ENCODE results near the gene SFTPA1. TPM values are rescaled to one million over a fixed set of nuclear protein-coding genes. Genes with fewer than 3 reads are reported as not detected.

SFTPA1 gene
- polyA plus RNA-seq (2011; rRNA removed), result not detected in 2 replicates
- not detected in 2 replicates for polyA plus RNA-seq (2012; cell fraction: cytosol; rRNA removed)
- polyA plus RNA-seq (2012; cell fraction: nucleus; rRNA removed), result not detected in 2 replicates
- polyA plus RNA-seq (2017; fragmentation: RNase III; extraction: RNeasy Plus Mini Kit Qiagen cat#74134 plus additional on column Dnase treatment), result not detected in 3 replicates
- polyA minus RNA-seq (2011; rRNA and poly(A)+ RNA removed), result not detected in 2 replicates

DNA sequence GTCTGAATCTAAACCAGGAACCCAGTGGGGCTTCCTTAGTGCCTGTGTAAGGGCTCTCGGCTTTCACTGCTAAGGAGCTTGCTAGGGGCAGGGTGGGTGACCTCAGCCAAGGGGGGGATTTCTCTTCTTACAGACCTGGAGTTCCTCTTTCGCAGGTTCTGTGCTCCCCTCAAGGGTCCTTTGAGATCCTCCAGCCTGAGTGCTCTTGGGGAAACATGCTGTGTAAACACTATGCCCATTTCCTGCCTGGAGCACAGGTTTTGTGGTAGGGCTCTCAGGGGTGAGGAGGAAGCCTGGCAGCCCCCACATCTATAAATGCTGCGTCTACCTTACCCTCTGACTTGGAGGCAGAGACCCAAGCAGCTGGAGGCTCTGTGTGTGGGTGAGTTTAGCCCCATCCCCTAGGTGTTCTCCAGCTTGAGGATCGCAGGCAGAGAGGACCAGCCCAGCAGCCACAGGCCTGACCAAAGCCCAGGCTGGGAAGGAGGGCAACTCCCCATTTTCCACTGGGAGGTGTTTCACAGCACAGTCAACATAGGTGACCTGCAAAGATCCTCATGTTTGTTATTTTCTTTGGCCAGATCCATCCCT is at the start of gene SFTPA1:
Gene SFTPA1 (plus strand): TSS at position 339 of the 591 bp plus-strand sequence. CDS start 887 bp downstream, outside the sequence.
- no peak for FAIRE-seq
- no peak for ATAC-seq
- H3K9me3 ChIP-seq, result no peaks in the 10 kb centered on the region
- ChIA-PET CTCF (no interaction called here), POLR2A (no interaction called here)
- DNase-seq (ENCODE audit: low read depth in 1 of 2, low spot score in 1 of 2), result no peak
- no peak for TF ChIP-seq CBX2 (IDR thresholded peaks at IDR 0.05; ENCODE audit: borderline replicate concordance, low read depth)
- TF ChIP-seq CHD4 (IDR thresholded peaks at IDR 0.05; ENCODE audit: borderline replicate concordance), result no peak
- TF ChIP-seq, protein P1, sequence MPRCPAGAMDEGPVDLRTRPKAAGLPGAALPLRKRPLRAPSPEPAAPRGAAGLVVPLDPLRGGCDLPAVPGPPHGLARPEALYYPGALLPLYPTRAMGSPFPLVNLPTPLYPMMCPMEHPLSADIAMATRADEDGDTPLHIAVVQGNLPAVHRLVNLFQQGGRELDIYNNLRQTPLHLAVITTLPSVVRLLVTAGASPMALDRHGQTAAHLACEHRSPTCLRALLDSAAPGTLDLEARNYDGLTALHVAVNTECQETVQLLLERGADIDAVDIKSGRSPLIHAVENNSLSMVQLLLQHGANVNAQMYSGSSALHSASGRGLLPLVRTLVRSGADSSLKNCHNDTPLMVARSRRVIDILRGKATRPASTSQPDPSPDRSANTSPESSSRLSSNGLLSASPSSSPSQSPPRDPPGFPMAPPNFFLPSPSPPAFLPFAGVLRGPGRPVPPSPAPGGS (IDR thresholded peaks at IDR 0.05), result no peak
- TF ChIP-seq RAD21 (conservative IDR thresholded peaks at IDR 0.05 in 1 of 2, IDR thresholded peaks at IDR 0.05 in 1 of 2), result no peak
- no peak for TF ChIP-seq ZC3H11A (IDR thresholded peaks at IDR 0.05)
- TF ChIP-seq POLR2AphosphoS2 (conservative IDR thresholded peaks at IDR 0.05; ENCODE audit: low read length), result no peak
- TF ChIP-seq TFCP2L1 (CRISPR knock-in tag; IDR thresholded peaks at IDR 0.05), result no peak
- TF ChIP-seq HOXA7 (CRISPR knock-in tag; IDR thresholded peaks at IDR 0.05), result no peak
- no peak for TF ChIP-seq POLR2A (IDR thresholded peaks at IDR 0.05; ENCODE audit: low read length)
- TF ChIP-seq ZNF302 (CRISPR knock-in tag; IDR thresholded peaks at IDR 0.05), result no peak
- no peak for TF ChIP-seq CBX8 (IDR thresholded peaks at IDR 0.05)
- no peak for TF ChIP-seq ZFP36 (IDR thresholded peaks at IDR 0.05; ENCODE audit: borderline replicate concordance, partially characterized antibody)
- no peak within 1 kb of the TSS for H3K4me3 ChIP-seq
- no peak within 1 kb of the TSS for H3K4me2 ChIP-seq
- 41% methylated on average over 4 of the region's 4 CpGs for WGBS (ENCODE audit: missing lambda C conversion rate)
- H3K4me1 ChIP-seq, result no peaks in the 10 kb centered on the region
- H3K27ac ChIP-seq, result no peak within 1 kb of the TSS

DNA sequence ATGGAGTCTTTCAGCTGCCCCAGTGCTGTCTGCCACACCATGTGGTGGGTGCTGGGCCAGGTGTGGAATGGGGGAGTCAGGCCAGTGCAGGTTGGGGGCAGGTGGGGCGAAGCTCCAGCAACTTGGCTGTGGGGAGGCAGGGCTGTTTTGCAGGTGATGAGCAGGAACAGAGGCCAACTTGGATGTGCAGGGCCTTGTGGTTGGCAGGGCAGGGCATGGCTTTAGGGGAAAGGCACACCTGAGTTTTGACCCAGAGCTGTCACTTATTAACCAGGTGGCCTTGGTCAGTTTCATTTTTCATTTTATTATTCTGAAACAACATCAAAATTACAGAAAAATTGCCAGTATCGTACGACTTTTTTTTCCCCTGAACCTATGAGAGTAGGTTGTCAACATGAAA is 49.5 kb upstream of the SFTPA1 start:
- Histone ChIP-seq H3K27ac (no peak overlapping the region), H3K4me3 (no peak overlapping the region), H3K4me2 (no peak overlapping the region), H3K4me1 (no peaks in the 10 kb centered on the region), H3K9me3 (no peaks in the 10 kb centered on the region)
- ATAC-seq (no peak), DNase-seq (ENCODE audit: low read depth in 1 of 2, low spot score in 1 of 2) (no peak), FAIRE-seq (no peak)
- 35% methylated on average over 3 of the region's 3 CpGs for WGBS (ENCODE audit: missing lambda C conversion rate)
- POLR2A ChIA-PET, result no interaction called here
- CTCF ChIA-PET, result interaction anchor here (0.8 to 1.3 kb wide), 3 partner anchors 9 to 187 kb away, joined by 3 read pairs; no protein-coding TSS in a partner anchor
- TF ChIP-seq ZC3H11A (IDR thresholded peaks at IDR 0.05), result no peak

DNA sequence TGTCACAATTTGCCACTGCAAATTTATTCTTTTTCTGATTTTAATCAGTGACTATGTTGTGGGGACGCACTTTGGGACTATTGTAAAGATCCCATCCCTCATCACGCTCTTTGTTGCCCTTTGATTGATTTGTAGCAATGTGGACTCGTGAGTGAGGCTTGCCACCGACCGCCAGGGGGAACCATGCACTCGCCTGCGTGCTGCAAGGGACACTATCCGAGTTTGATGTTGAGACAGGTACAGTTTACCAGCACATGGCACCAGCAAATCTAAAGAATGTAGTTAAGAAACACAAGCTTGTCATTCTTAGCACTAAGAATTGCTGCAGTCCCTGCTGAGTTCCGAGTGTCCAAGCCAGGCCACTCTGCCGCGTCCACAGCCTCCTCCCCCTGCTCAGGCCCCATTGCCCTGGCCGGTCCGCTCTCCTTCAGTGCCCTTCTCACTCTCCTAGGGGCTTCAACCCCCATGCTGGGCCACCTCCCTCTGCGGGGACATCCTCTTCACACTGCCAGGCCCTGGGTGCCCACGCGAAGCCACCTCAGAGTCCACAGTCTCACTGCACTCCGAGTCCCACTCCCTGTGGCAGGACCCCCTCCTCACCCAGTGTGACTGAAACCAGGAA is 48.5 kb upstream of the SFTPA1 start:
- Histone ChIP-seq H3K27ac (no peak overlapping the region), H3K4me2 (peak overlapping the region; percentile 61), H3K9me3 (peaks cover 5% of the 10 kb centered on the region; the same call in 1 of the 3 replicates), H3K4me1 (no peaks in the 10 kb centered on the region), H3K4me3 (no peak overlapping the region)
- DNase-seq (ENCODE audit: low read depth in 1 of 2, low spot score in 1 of 2) (peak; percentile 63 to 68), ATAC-seq (peak; percentile 93 to 95), FAIRE-seq (no peak)
- POLR2A ChIA-PET, result no interaction called here
- CTCF ChIA-PET, result interaction anchor here (0.6 to 1.7 kb wide), 15 partner anchors 9 to 885 kb away, joined by 3 to 7 read pairs (median 4); no protein-coding TSS in a partner anchor
- WGBS (ENCODE audit: missing lambda C conversion rate), result 15% methylated on average over 15 of the region's 17 CpGs
- TF ChIP-seq RAD21 (conservative IDR thresholded peaks at IDR 0.05 in 1 of 2, IDR thresholded peaks at IDR 0.05 in 1 of 2), result peak; percentile 79 to 81
- TF ChIP-seq, protein P2, sequence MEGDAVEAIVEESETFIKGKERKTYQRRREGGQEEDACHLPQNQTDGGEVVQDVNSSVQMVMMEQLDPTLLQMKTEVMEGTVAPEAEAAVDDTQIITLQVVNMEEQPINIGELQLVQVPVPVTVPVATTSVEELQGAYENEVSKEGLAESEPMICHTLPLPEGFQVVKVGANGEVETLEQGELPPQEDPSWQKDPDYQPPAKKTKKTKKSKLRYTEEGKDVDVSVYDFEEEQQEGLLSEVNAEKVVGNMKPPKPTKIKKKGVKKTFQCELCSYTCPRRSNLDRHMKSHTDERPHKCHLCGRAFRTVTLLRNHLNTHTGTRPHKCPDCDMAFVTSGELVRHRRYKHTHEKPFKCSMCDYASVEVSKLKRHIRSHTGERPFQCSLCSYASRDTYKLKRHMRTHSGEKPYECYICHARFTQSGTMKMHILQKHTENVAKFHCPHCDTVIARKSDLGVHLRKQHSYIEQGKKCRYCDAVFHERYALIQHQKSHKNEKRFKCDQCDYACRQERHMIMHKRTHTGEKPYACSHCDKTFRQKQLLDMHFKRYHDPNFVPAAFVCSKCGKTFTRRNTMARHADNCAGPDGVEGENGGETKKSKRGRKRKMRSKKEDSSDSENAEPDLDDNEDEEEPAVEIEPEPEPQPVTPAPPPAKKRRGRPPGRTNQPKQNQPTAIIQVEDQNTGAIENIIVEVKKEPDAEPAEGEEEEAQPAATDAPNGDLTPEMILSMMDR (IDR thresholded peaks at IDR 0.05), result peak; percentile 84
- peak; percentile 85 for TF ChIP-seq SMC3 (IDR thresholded peaks at IDR 0.05)
- TF ChIP-seq TFCP2L1 (CRISPR knock-in tag; IDR thresholded peaks at IDR 0.05), result no peak

DNA sequence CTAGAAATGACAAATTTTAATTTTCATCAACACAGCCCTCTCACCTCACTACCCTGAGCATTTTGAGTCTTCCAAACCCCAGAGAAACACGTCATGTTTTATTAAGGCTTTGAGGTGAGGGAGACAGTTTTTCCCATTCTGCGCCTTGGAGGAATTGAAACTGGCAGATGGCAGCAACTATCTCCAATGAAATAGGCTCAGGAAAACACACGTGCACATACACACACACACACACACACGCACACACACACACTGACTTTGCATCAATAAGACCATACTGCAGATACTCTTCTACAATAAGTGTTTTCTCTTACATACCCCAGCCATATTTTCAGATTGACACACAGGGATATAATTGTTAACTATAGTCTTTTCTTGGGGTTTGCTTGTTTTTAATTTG is 47.3 kb upstream of the SFTPA1 start:
- ChIA-PET CTCF (interaction anchor here (0.9 to 1.7 kb wide), 5 partner anchors 24 to 698 kb away, joined by 3 to 6 read pairs (median 3); no protein-coding TSS in a partner anchor), POLR2A (no interaction called here)
- FAIRE-seq, result no peak
- ATAC-seq, result no peak
- Histone ChIP-seq H3K27ac (no peak overlapping the region), H3K9me3 (peaks cover 5% of the 10 kb centered on the region; the same call in 1 of the 3 replicates), H3K4me3 (no peak overlapping the region), H3K4me2 (no peak overlapping the region), H3K4me1 (no peaks in the 10 kb centered on the region)
- 40% methylated on average over 4 of the region's 4 CpGs for WGBS (ENCODE audit: missing lambda C conversion rate)
- no peak for DNase-seq (ENCODE audit: low read depth in 1 of 2, low spot score in 1 of 2)
- TF ChIP-seq ZSCAN20 (CRISPR knock-in tag; IDR thresholded peaks at IDR 0.05) (no peak), ZNF302 (CRISPR knock-in tag; IDR thresholded peaks at IDR 0.05) (no peak), EHMT2 (IDR thresholded peaks at IDR 0.05; ENCODE audit: low read depth) (no peak), CHD2 (IDR thresholded peaks at IDR 0.05; ENCODE audit: low read length, partially characterized antibody) (no peak), HOXB13 (CRISPR knock-in tag; IDR thresholded peaks at IDR 0.05; ENCODE audit: low read depth) (no peak), EHF (CRISPR knock-in tag; IDR thresholded peaks at IDR 0.05) (no peak), RNF2 (IDR thresholded peaks at IDR 0.05; ENCODE audit: borderline replicate concordance, low read depth) (no peak), HOXB5 (CRISPR knock-in tag; IDR thresholded peaks at IDR 0.05) (no peak), MAFK (IDR thresholded peaks at IDR 0.05; ENCODE audit: partially characterized antibody) (no peak), RCOR1 (IDR thresholded peaks at IDR 0.05; ENCODE audit: low read depth, low read length) (no peak), HOXA7 (CRISPR knock-in tag; IDR thresholded peaks at IDR 0.05) (no peak), GATA3 (IDR thresholded peaks at IDR 0.05; ENCODE audit: borderline replicate concordance) (no peak)
- TF ChIP-seq, protein P3, sequence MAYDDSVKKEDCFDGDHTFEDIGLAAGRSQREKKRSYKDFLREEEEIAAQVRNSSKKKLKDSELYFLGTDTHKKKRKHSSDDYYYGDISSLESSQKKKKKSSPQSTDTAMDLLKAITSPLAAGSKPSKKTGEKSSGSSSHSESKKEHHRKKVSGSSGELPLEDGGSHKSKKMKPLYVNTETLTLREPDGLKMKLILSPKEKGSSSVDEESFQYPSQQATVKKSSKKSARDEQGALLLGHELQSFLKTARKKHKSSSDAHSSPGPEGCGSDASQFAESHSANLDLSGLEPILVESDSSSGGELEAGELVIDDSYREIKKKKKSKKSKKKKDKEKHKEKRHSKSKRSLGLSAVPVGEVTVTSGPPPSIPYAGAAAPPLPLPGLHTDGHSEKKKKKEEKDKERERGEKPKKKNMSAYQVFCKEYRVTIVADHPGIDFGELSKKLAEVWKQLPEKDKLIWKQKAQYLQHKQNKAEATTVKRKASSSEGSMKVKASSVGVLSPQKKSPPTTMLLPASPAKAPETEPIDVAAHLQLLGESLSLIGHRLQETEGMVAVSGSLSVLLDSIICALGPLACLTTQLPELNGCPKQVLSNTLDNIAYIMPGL (CRISPR knock-in tag; IDR thresholded peaks at IDR 0.05; ENCODE audit: borderline replicate concordance), result no peak

All from A549 (cell line).